ENCODE data around the gene CLMP.
"Not testable (repeated sequence)": the region's sequence is repeated elsewhere in the genome, so short reads cannot be mapped to it uniquely, and the experiment has no call there.

The CLMP gene

GRCh38 chr11:123137431-123138224 lies 57.4 kb downstream of the CLMP start:
- peak overlapping the region; percentile 26 to 40 for H3K4me3 ChIP-seq
- peak; percentile 83 to 90 for DNase-seq

GRCh38 chr11:123135863-123136446 lies 59.1 kb downstream of the CLMP start:
- no peak for TF ChIP-seq CTCF (IDR thresholded peaks at IDR 0.05)
- intact Hi-C loops (cut with DNase I; ENCODE audit: low total_unique reads): no loop called here
- H3K27ac ChIP-seq: no peak overlapping the region
- H3K4me1 ChIP-seq: peaks cover 0 to 26% (median 9%) of the 10 kb centered on the region in 4 donors
- no peaks in the 10 kb centered on the region for H3K9me3 ChIP-seq
- DNase-seq: no peak
- no peak overlapping the region for H3K4me3 ChIP-seq
- H3K36me3 ChIP-seq: no peaks in the 10 kb centered on the region
- H3K27me3 ChIP-seq: peaks cover 0 to 7% of the 10 kb centered on the region in 2 donors

More at GRCh38 chr11:123137431-123138224, 57.4 kb downstream of the CLMP start:
- H3K9me3 ChIP-seq: no peaks in the 10 kb centered on the region
- peaks cover 0 to 7% of the 10 kb centered on the region in 2 donors for H3K27me3 ChIP-seq
- intact Hi-C loops (cut with DNase I; ENCODE audit: low total_unique reads): no loop called here
- peak overlapping the region; percentile 35 to 73 for H3K27ac ChIP-seq
- H3K4me1 ChIP-seq: peaks cover 0 to 16% (median 9%) of the 10 kb centered on the region in 4 donors
- H3K36me3 ChIP-seq: no peaks in the 10 kb centered on the region
- no peak for TF ChIP-seq CTCF (IDR thresholded peaks at IDR 0.05)

GRCh38 chr11:123132881-123133280 lies 62.2 kb downstream of the CLMP start:
- no peak overlapping the region for H3K4me3 ChIP-seq
- H3K27me3 ChIP-seq: peaks cover 0 to 3% of the 10 kb centered on the region in 2 donors
- peaks cover 0 to 26% (median 11%) of the 10 kb centered on the region in 4 donors for H3K4me1 ChIP-seq
- intact Hi-C loops (cut with DNase I; ENCODE audit: low total_unique reads): no loop called here
- H3K36me3 ChIP-seq: no peaks in the 10 kb centered on the region
- DNase-seq: no peak
- no peak for TF ChIP-seq CTCF (IDR thresholded peaks at IDR 0.05)
- H3K27ac ChIP-seq: peak overlapping the region; percentile 22 to 46
- no peaks in the 10 kb centered on the region for H3K9me3 ChIP-seq

- Histone ChIP-seq H3K4me1 (peaks cover 0 to 19% (median 5%) of the 10 kb centered on the region in 4 donors), H3K27ac (peak overlapping the region; percentile 22 to 46)
- H3K4me3 ChIP-seq; H3K36me3 ChIP-seq; intact Hi-C loops (cut with DNase I; ENCODE audit: low total_unique reads); H3K9me3 ChIP-seq; H3K27me3 ChIP-seq: not testable (repeated sequence)
- DNase-seq: peak in 1 of 2 donors; percentile 32
Measured at GRCh38 chr11:123132034-123132766, 62.8 kb downstream of the CLMP start.

GRCh38 chr11:123129920-123130319 lies 65.1 kb downstream of the CLMP start:
- intact Hi-C loops (cut with DNase I; ENCODE audit: low total_unique reads): no loop called here
- H3K4me3 ChIP-seq: no peak overlapping the region
- peak overlapping the region in 1 of 2 donors; percentile 46 for H3K27ac ChIP-seq
- no peaks in the 10 kb centered on the region for H3K36me3 ChIP-seq
- H3K4me1 ChIP-seq: peaks cover 0 to 19% (median 5%) of the 10 kb centered on the region in 4 donors
- H3K9me3 ChIP-seq: no peaks in the 10 kb centered on the region
- no peak for TF ChIP-seq CTCF (IDR thresholded peaks at IDR 0.05)
- peaks cover 0 to 3% of the 10 kb centered on the region in 2 donors for H3K27me3 ChIP-seq
- DNase-seq: no peak
